GM12878 (cell line): ENCODE measurements around the gene TSPAN16. TPM values are rescaled to one million over a fixed set of nuclear protein-coding genes. Genes with fewer than 3 reads are reported as not detected.

Experiments
- ATAC-seq: fragments of 200-7000 bp; cut with Tn5 transposase; 3 replicates; pipeline ENCODE4 v1.9.1; 2020; ENCODE audit warnings: mild to moderate bottlenecking, moderate library complexity
- BruUV-seq: library from RNA; stranded (reverse); fragments of 400-500 nt; replicated peaks from 2 replicates; lab custom pipeline; 2021; lab: Mats Ljungman, UMichigan
- CTCF ChIA-PET: fragments of 300-600 bp; sonication (Branson Sonifier 250); formaldehyde crosslinking; extraction: SDS; loops from one replicate; lab custom pipeline; 2021; ENCODE audit warnings: inconsistent platforms; lab: Yijun Ruan, JAX
- POLR2A ChIA-PET: fragments of 350-600 bp; formaldehyde crosslinking; extraction: SDS; loops from one replicate; lab custom pipeline; 2021; ENCODE audit warnings: inconsistent platforms; lab: Charles Lee
- RAD21 ChIA-PET: fragments of 300-600 bp; sonication (Branson Sonifier 250); formaldehyde crosslinking; loops from one replicate; lab custom pipeline; 2023; ENCODE audit warnings: antibody characterized with exemption; ENCODE audit not compliant: unreplicated experiment; lab: Charles Lee
- SMC1A ChIA-PET: fragments of 300-600 bp; sonication (Branson Sonifier 250); formaldehyde crosslinking; loops from one replicate; lab custom pipeline; 2023; ENCODE audit not compliant: unreplicated experiment, uncharacterized antibody; lab: Charles Lee
- DNase-seq: peaks from one replicate; pipeline ENCODE4 v3.0.0-alpha.2; 2011; ENCODE audit warnings: low read depth, low spot score
- FAIRE-seq: peaks from 3 replicates; lab custom pipeline; 2011; peaks lifted over from hg19 to GRCh38; lab: Jason Lieb, UNC
- H2AFZ ChIP-seq: 2 replicates; pipeline ENCODE4 v1.6.0; 2011; ENCODE audit warnings: low read depth, low read length, control low read depth; ENCODE audit not compliant: control insufficient read depth
- H3K27ac ChIP-seq: 2 replicates; pipeline ENCODE4 v1.5.1; 2011; ENCODE audit warnings: control low read depth; ENCODE audit not compliant: control insufficient read depth, insufficient read depth
- H3K27me3 ChIP-seq, 2 experiments: replicated peaks in 1 of 2; 2 replicates each; pipeline versions ENCODE4 v1.6.0 to v1.6.1; 2011; ENCODE audit warnings: low read length in 1 of 2; ENCODE audit not compliant: control insufficient read depth in 2 of 2, insufficient read depth in 2 of 2
- H3K36me3 ChIP-seq, 2 experiments: 2 replicates each; pipeline ENCODE4 v1.5.1; 2011; ENCODE audit warnings: low read length in 1 of 2; ENCODE audit not compliant: control insufficient read depth in 2 of 2, insufficient read depth in 2 of 2
- H3K4me1 ChIP-seq: 2 replicates; pipeline ENCODE4 v1.6.1; 2011; ENCODE audit warnings: mild to moderate bottlenecking, low read length, moderate library complexity, mixed read lengths; ENCODE audit not compliant: control insufficient read depth, insufficient read depth
- H3K4me2 ChIP-seq: 2 replicates; pipeline ENCODE4 v1.6.0; 2011; ENCODE audit warnings: control low read depth; ENCODE audit not compliant: control insufficient read depth, insufficient read depth
- H3K4me3 ChIP-seq: fragments of 200-600 bp; sonication (generic); 2 replicates; pipeline ENCODE4 v1.5.1; 2016
- H3K79me2 ChIP-seq: 2 replicates; pipeline ENCODE4 v1.6.0; 2011; ENCODE audit warnings: low read length; ENCODE audit not compliant: control insufficient read depth, insufficient read depth
- H3K9ac ChIP-seq: 2 replicates; pipeline ENCODE4 v1.8.0; 2011; ENCODE audit warnings: low read length, control low read depth, mixed read lengths; ENCODE audit not compliant: control insufficient read depth, insufficient read depth
- H3K9me3 ChIP-seq: replicated peaks from 3 replicates; pipeline ENCODE4 v1.5.1; 2011; ENCODE audit warnings: mild to moderate bottlenecking, low read length; ENCODE audit not compliant: control insufficient read depth, insufficient read depth
- H4K20me1 ChIP-seq: 2 replicates; pipeline ENCODE4 v1.6.0; 2011; ENCODE audit not compliant: control insufficient read depth, insufficient read depth
- ASH2L ChIP-seq: fragments of 300-600, 200-600 bp; sonication (generic); IDR thresholded peaks from 2 replicates; pipeline ENCODE4 v1.6.1; 2017; ENCODE audit warnings: low read depth, mild to moderate bottlenecking, borderline replicate concordance
- BHLHE40 ChIP-seq, 2 experiments: fragments of 450-650 bp in 1 of 2; IDR thresholded peaks; 2 replicates each; pipeline ENCODE4 v1.6.1; 2011 to 2017; ENCODE audit warnings: low read depth in 2 of 2, borderline replicate concordance in 1 of 2, improper control_type of control experiment in 1 of 2, low read length in 1 of 2, mild to moderate bottlenecking in 1 of 2
- BRCA1 ChIP-seq: IDR thresholded peaks from 2 replicates; pipeline ENCODE4 v1.6.1; 2011; ENCODE audit warnings: low read depth, low read length, improper control_type of control experiment
- CHD4 ChIP-seq: fragments of 200-600 bp; sonication (generic); IDR thresholded peaks from 2 replicates; pipeline ENCODE4 v1.6.1; 2016; ENCODE audit warnings: mild to moderate bottlenecking
- STAT1 ChIP-seq: fragments of 450-650 bp; conservative IDR thresholded peaks from 2 replicates; pipeline ENCODE4 v1.6.1; 2014; ENCODE audit warnings: antibody characterized with exemption, mild to moderate bottlenecking
- YBX1 ChIP-seq: fragments of 450-650 bp; IDR thresholded peaks from 2 replicates; pipeline ENCODE4 v1.6.1; 2016; ENCODE audit warnings: antibody characterized with exemption
- ZNF217 ChIP-seq: fragments of 450-650 bp; IDR thresholded peaks from 2 replicates; pipeline ENCODE4 v1.6.1; 2017; ENCODE audit warnings: antibody characterized with exemption, mild to moderate bottlenecking
- ZSCAN29 ChIP-seq: fragments of 450-650 bp; IDR thresholded peaks from 2 replicates; pipeline ENCODE4 v1.6.1; 2017; ENCODE audit warnings: mild to moderate bottlenecking, moderate library complexity
- WGBS: methylation state at CpG from one replicate; pipeline ENCODE4 v1.1.6; 2016; ENCODE audit warnings: low lambda C conversion rate; ENCODE audit not compliant: insufficient replicate concordance, insufficient coverage; ENCODE audit errors: missing lambda C conversion rate; 5-methylcytosine and 5-hydroxymethylcytosine counted together
- in situ Hi-C: fragments of 300-500 bp; cut with MboI; formaldehyde crosslinking; loops from 9 replicates; pipeline ENCODE4 v1.14.3; 2018; ENCODE audit warnings: mixed read lengths
- intact Hi-C: fragments of 100-400 bp; cut with micrococcal nuclease; formaldehyde crosslinking; loops from one replicate; pipeline ENCODE4 v1.14.2; 2022; ENCODE audit not compliant: unreplicated experiment
- polyA plus RNA-seq, 11 experiments: library from polyadenylated mRNA; depleted of rRNA in 4 of 11; unstranded in 6 of 11; stranded (reverse) in 5 of 11; fragments of >200 nt; fragmentation: Nextera tagmentation in 4 of 11; fragmentation: Illumina TruSeq in 1 of 11; extraction: Ambion mirVana in 4 of 11; extraction: Trizol in 1 of 11; gene quantifications; 1 replicate in 1 of 11; 2 replicates in 10 of 11; pipeline versions ENCODE4 v1.2.1 to v1.2.3, GENCODE V29; 2011 to 2016; ENCODE audit warnings: inconsistent platforms in 2 of 11, missing spikeins in 2 of 11, low read depth in 1 of 11
- total RNA-seq, 4 experiments: library from RNA; depleted of rRNA in 3 of 4; stranded (reverse); fragments of >200 nt in 3 of 4; fragmentation: Illumina TruSeq in 1 of 4; extraction: Trizol in 1 of 4; gene quantifications; 2 replicates each; pipeline versions ENCODE4 v1.2.1 to v1.2.3, GENCODE V29; 2013 to 2021
- TF ChIP-seq, protein P1 (sequence below): fragments of 450-650 bp; IDR thresholded peaks from 2 replicates; pipeline ENCODE4 v1.6.1; 2014; ENCODE audit warnings: mild to moderate bottlenecking

TSPAN16 gene
- total and polyA plus RNA-seq, 10 of the 15 experiments (the other 5 are each of a cell fraction or from before 2014, with no cell fraction given) = not detected

DNA sequence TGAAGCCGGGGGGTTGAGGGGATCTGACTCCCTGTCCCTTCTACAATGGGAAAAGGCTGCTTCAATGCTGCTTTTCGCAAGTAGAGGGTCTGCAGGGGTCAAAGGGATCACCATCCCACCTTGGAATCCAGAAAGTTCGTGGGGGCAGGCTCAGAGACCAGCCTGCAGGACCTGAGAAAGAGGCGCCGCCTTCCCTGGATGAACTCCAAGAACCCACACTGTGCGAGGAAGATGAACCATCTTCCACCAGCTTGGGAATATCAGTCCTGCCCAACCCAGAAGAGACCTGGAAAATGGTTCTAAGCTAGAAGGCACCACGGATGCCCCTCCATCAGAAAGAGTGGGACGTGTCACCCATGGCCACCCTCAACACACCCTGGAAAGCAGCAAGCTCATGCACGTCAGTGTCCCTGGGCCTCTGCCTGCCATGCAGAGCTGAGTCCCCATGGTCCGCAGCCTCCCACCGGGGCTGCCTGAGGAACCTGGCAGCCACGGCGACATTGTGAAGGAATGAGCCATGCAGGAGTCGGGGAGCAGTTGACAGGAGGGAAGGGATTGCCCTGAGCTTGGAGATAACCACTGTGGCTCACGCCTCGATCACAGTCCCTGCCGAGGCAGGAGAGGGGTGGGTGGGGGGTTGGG, 28.9 kb downstream of the TSPAN16 start (continued):
- TF ChIP-seq ZSCAN29 (no peak), BHLHE40 (IDR thresholded peaks at IDR 0.05; ENCODE audit: borderline replicate concordance in 1 of 2, low read depth in 2 of 2, low read length in 1 of 2) (no peak)

DNA sequence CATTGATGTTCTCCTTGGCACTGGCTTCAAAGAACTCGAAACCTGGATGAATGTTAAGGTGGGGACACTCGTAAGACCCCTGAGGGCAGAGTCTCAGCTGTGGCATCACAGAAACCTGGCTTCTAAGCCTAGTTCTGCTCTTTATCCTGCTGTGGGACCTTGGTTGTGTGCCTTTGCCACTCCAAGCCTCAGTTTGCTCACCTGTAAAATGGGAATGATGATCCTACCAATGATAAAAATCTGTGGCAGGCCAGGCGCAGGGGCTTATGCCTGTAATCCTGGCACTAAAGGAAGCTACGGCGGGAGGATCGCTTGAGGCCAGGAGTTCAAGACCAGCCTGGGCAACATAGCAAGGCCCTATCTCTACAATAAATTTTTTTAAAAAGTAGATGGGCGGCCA, 29.6 kb downstream of the TSPAN16 start:
- Histone ChIP-seq H3K4me1 (peaks cover 36% of the 10 kb centered on the region), H2AFZ (no peak overlapping the region), H3K79me2 (no peaks in the 10 kb centered on the region), H4K20me1 (no peaks in the 10 kb centered on the region), H3K27ac (no peak overlapping the region), H3K4me2 (no peak overlapping the region), H3K4me3 (no peak overlapping the region), H3K9ac (no peak overlapping the region), H3K27me3 (no peaks in the 10 kb centered on the region), H3K36me3 (peaks cover 0 to 5% of the 10 kb centered on the region in 2 experiments; a peak in 2 of 4 replicates), H3K9me3 (no peaks in the 10 kb centered on the region)
- ChIA-PET RAD21 (interaction anchor here (1.1 to 1.3 kb wide), 3 partner anchors 14 to 49 kb away, joined by 3 to 4 read pairs (median 3); partner anchors contain the start of genes CCDC159, RAB3D, SWSAP1 and TMEM205), POLR2A (no interaction called here), SMC1A (interaction anchor here (0.7 to 2.0 kb wide), 2 partner anchors 21 to 262 kb away, joined by 3 to 4 read pairs; partner anchors contain the start of genes CCDC159 and TMEM205), CTCF (interaction anchor here (1.3 kb wide), 1 partner anchor 50 kb away, joined by 3 read pairs; no protein-coding TSS in a partner anchor)
- 98% methylated on average over 7 of the region's 7 CpGs for WGBS
- BruUV-seq = no TSS peak
- in situ Hi-C loops (no loop called here), intact Hi-C loops (no loop called here)
- FAIRE-seq (no peak), ATAC-seq (no peak), DNase-seq (no peak)
- TF ChIP-seq, protein P1, sequence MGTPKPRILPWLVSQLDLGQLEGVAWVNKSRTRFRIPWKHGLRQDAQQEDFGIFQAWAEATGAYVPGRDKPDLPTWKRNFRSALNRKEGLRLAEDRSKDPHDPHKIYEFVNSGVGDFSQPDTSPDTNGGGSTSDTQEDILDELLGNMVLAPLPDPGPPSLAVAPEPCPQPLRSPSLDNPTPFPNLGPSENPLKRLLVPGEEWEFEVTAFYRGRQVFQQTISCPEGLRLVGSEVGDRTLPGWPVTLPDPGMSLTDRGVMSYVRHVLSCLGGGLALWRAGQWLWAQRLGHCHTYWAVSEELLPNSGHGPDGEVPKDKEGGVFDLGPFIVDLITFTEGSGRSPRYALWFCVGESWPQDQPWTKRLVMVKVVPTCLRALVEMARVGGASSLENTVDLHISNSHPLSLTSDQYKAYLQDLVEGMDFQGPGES = no peak
- TF ChIP-seq CHD4 (no peak), BRCA1 (no peak), ZNF217 (no peak), ASH2L (no peak), STAT1 (no peak), YBX1 (no peak)
